SK-N-SH (cell line): ENCODE results near the gene GNL3L. TPM values are rescaled to one million over a fixed set of nuclear protein-coding genes. Genes with fewer than 3 reads are reported as not detected.
"Not testable (repeated sequence)": the region's sequence is repeated elsewhere in the genome, so short reads cannot be mapped to it uniquely, and the experiment has no call there.

Experiments
- CTCF ChIA-PET: fragments of 300-600, 350-600 bp; formaldehyde crosslinking; extraction: SDS; loops from one replicate; lab custom pipeline; 2021; lab: Yijun Ruan, JAX
- POLR2A ChIA-PET: fragments of 350-600 bp; sonication (Branson Sonifier 250); formaldehyde crosslinking; extraction: SDS; loops from one replicate; lab custom pipeline; 2020; ENCODE audit warnings: antibody characterized with exemption, inconsistent platforms; lab: Yijun Ruan, JAX
- DNase-seq: peaks from one replicate; pipeline ENCODE4 v3.0.0; 2012
- H2AFZ ChIP-seq: fragments of 200-600 bp; sonication (generic); 2 replicates; pipeline ENCODE4 v1.8.1; 2016; ENCODE audit warnings: antibody characterized with exemption, mild to moderate bottlenecking, low read depth
- H3F3A ChIP-seq: fragments of 200-600 bp; sonication (generic); replicated peaks from 2 replicates; pipeline ENCODE3; 2016; ENCODE audit warnings: antibody characterized with exemption, mild to moderate bottlenecking; ENCODE audit not compliant: insufficient read depth
- H3K27ac ChIP-seq, 2 experiments: fragments of 200-500 bp in 1 of 2; fragments of 200-600 bp in 1 of 2; sonication (Bioruptor generic) in 1 of 2; sonication (generic), shearing (Covaris generic) in 1 of 2; 2 replicates each; pipeline versions ENCODE4 v1.5.1 to v1.6.1; 2014 to 2016; ENCODE audit warnings: low read depth in 2 of 2, inconsistent platforms in 1 of 2, low read length in 1 of 2, mild to moderate bottlenecking in 1 of 2, mixed read lengths in 1 of 2
- H3K27me3 ChIP-seq: fragments of 200-600 bp; sonication (generic), shearing (Covaris generic); 2 replicates; pipeline ENCODE4 v1.6.1; 2016; ENCODE audit warnings: mixed run types; ENCODE audit not compliant: insufficient read depth
- H3K36me3 ChIP-seq, 2 experiments: fragments of 200-500 bp in 1 of 2; fragments of 200-600 bp in 1 of 2; sonication (Bioruptor generic) in 1 of 2; sonication (generic) in 1 of 2; replicated peaks in 1 of 2; 2 replicates each; pipeline versions ENCODE3 to v1.5.1; 2014 to 2016; ENCODE audit warnings: low read length in 1 of 2, mild to moderate bottlenecking in 1 of 2; ENCODE audit not compliant: insufficient read depth in 2 of 2, control insufficient read depth in 1 of 2
- H3K4me1 ChIP-seq, 2 experiments: fragments of 200-500 bp in 1 of 2; fragments of 200-600 bp in 1 of 2; sonication (Bioruptor generic) in 1 of 2; sonication (generic), shearing (Covaris generic) in 1 of 2; 2 replicates each; pipeline versions ENCODE4 v1.5.1 to v1.6.1; 2014 to 2016; ENCODE audit warnings: low read depth in 1 of 2, low read length in 1 of 2, mixed run types in 1 of 2; ENCODE audit not compliant: insufficient read depth in 2 of 2, control insufficient read depth in 1 of 2
- H3K4me2 ChIP-seq: fragments of 200-600 bp; sonication (generic), shearing (Covaris generic); 2 replicates; pipeline ENCODE4 v1.6.1; 2017; ENCODE audit warnings: mixed run types
- H3K4me3 ChIP-seq, 2 experiments: fragments of 200-500 bp in 1 of 2; fragments of 200-600 bp in 1 of 2; sonication (Bioruptor generic) in 1 of 2; sonication (generic), shearing (Covaris generic) in 1 of 2; 2 replicates each; pipeline versions ENCODE4 v1.5.1 to v1.8.1; 2014 to 2016; ENCODE audit warnings: low read depth in 2 of 2, inconsistent platforms in 1 of 2, low read length in 1 of 2, mild to moderate bottlenecking in 1 of 2, mixed read lengths in 1 of 2, moderate library complexity in 1 of 2
- H3K79me2 ChIP-seq: fragments of 200-600 bp; sonication (generic); 2 replicates; pipeline ENCODE4 v1.8.1; 2017; ENCODE audit warnings: mild to moderate bottlenecking; ENCODE audit not compliant: insufficient read depth
- H3K9ac ChIP-seq: fragments of 200-600 bp; sonication (generic); 2 replicates; pipeline ENCODE4 v1.6.1; 2017; ENCODE audit warnings: mixed run types
- H3K9me2 ChIP-seq: fragments of 200-600 bp; sonication (generic); 2 replicates; pipeline ENCODE4 v1.6.1; 2017; ENCODE audit warnings: mixed run types
- H3K9me3 ChIP-seq: fragments of 200-600 bp; sonication (generic); 2 replicates; pipeline ENCODE4 v1.6.1; 2017; ENCODE audit warnings: mixed run types, mild to moderate bottlenecking, moderate library complexity
- H4K20me1 ChIP-seq: fragments of 200-600 bp; sonication (generic); 2 replicates; pipeline ENCODE4 v1.6.1; 2017; ENCODE audit warnings: mild to moderate bottlenecking, mixed run types; ENCODE audit not compliant: insufficient read depth
- FOSL2 ChIP-seq: IDR thresholded peaks from 2 replicates; pipeline ENCODE4 v1.4.0; 2012; ENCODE audit warnings: low read depth, mild to moderate bottlenecking, moderate library complexity, borderline replicate concordance
- MXI1 ChIP-seq: IDR thresholded peaks from 2 replicates; pipeline ENCODE4 v1.6.1; 2012; ENCODE audit warnings: mild to moderate bottlenecking, low read depth, low read length, improper control_type of control experiment
- RAD21 ChIP-seq: IDR thresholded peaks from 2 replicates; pipeline ENCODE4 v1.6.1; 2012; ENCODE audit warnings: mild to moderate bottlenecking, low read length
- REST ChIP-seq: IDR thresholded peaks from 2 replicates; pipeline ENCODE4 v1.6.1; 2012; ENCODE audit warnings: mild to moderate bottlenecking, low read depth, low read length, moderate library complexity
- RXRA ChIP-seq: IDR thresholded peaks from 2 replicates; pipeline ENCODE4 v1.4.0; 2012; ENCODE audit warnings: low read depth, mild to moderate bottlenecking, borderline replicate concordance
- TAF1 ChIP-seq: IDR thresholded peaks from 2 replicates; pipeline ENCODE4 v1.6.1; 2012; ENCODE audit warnings: low read depth, mild to moderate bottlenecking, low read length, moderate library complexity, borderline replicate concordance
- TCF12 ChIP-seq: IDR thresholded peaks from 2 replicates; pipeline ENCODE4 v1.4.0; 2012
- TEAD4 ChIP-seq: IDR thresholded peaks from 2 replicates; pipeline ENCODE4 v1.4.0; 2012; ENCODE audit warnings: mild to moderate bottlenecking, borderline replicate concordance; ENCODE audit not compliant: insufficient read depth
- USF2 ChIP-seq: fragments of 150-350 bp; IDR thresholded peaks from 2 replicates; pipeline ENCODE4 v1.6.1; 2017; ENCODE audit warnings: antibody characterized with exemption, low read length, low read depth, borderline replicate concordance
- YY1 ChIP-seq: IDR thresholded peaks from 2 replicates; pipeline ENCODE4 v1.4.0; 2012; ENCODE audit warnings: low read depth, mild to moderate bottlenecking
- WGBS: methylation state at CpG from one replicate; pipeline ENCODE4 v1.1.6; 2017; ENCODE audit warnings: low lambda C conversion rate; 5-methylcytosine and 5-hydroxymethylcytosine counted together
- polyA plus RNA-seq, 3 experiments: library from polyadenylated mRNA; depleted of rRNA; stranded (reverse); fragments of >200 nt; gene quantifications; 2 replicates each; pipeline ENCODE4 v1.2.3, GENCODE V29; 2012
- TF ChIP-seq, protein P1 (sequence below): IDR thresholded peaks from 2 replicates; pipeline ENCODE4 v1.4.0; 2012; ENCODE audit warnings: low read depth, borderline replicate concordance

Gene GNL3L
- polyA plus RNA-seq, 1 of the 3 experiments (the other 2 are of a cell fraction): 16.3 TPM

DNA sequence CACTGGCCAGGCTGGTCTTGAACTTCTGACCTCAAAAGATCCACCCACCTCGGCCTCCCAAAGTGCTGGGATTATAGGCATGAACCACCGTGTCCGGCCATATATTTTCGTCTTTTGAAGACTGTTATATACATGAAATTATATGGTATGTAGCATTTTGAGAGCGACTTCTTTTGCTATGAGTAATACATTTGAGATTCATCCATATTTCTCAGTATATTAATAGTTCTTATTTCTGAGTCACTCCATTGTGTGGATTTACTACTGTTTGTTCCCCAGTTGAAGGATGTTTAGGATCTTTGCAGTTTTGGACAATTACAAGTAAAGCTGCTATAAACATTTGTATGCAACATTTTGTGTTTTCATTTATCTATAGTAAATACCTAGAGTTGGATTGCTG, 34.9 kb downstream of the GNL3L start:
- no peaks in the 10 kb centered on the region for H3K79me2 ChIP-seq
- peaks cover 3% of the 10 kb centered on the region for H3F3A ChIP-seq
- no peaks in the 10 kb centered on the region for H3K9me2 ChIP-seq
- H2AFZ ChIP-seq: no peak overlapping the region
- H3K36me3 ChIP-seq: peaks cover 3 to 26% of the 10 kb centered on the region in 2 experiments
- no peak overlapping the region for H3K4me2 ChIP-seq
- TF ChIP-seq FOSL2: peak; percentile 38; the same call in 1 of the 2 replicates
- TF ChIP-seq, protein P1, sequence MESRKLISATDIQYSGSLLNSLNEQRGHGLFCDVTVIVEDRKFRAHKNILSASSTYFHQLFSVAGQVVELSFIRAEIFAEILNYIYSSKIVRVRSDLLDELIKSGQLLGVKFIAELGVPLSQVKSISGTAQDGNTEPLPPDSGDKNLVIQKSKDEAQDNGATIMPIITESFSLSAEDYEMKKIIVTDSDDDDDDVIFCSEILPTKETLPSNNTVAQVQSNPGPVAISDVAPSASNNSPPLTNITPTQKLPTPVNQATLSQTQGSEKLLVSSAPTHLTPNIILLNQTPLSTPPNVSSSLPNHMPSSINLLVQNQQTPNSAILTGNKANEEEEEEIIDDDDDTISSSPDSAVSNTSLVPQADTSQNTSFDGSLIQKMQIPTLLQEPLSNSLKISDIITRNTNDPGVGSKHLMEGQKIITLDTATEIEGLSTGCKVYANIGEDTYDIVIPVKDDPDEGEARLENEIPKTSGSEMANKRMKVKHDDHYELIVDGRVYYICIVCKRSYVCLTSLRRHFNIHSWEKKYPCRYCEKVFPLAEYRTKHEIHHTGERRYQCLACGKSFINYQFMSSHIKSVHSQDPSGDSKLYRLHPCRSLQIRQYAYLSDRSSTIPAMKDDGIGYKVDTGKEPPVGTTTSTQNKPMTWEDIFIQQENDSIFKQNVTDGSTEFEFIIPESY: no peak
- WGBS: 30% methylated on average over 5 of the region's 5 CpGs
- ChIA-PET CTCF (no interaction called here), POLR2A (no interaction called here)
- no peak for DNase-seq
- peak overlapping the region in 1 of 2 experiments; percentile 40; a peak in 1 of 4 replicates for H3K27ac ChIP-seq
- no peaks in the 10 kb centered on the region; the same call in 1 of the 2 replicates for H3K9me3 ChIP-seq
- H3K9ac ChIP-seq: no peak overlapping the region
- H4K20me1 ChIP-seq: no peaks in the 10 kb centered on the region
- no peaks in the 10 kb centered on the region for H3K4me1 ChIP-seq
- no peaks in the 10 kb centered on the region for H3K27me3 ChIP-seq
- no peak overlapping the region for H3K4me3 ChIP-seq

GRCh38 chrX:54570332-54570731, 40.3 kb downstream of the GNL3L start:
- no peak overlapping the region for H3K4me3 ChIP-seq
- peaks cover 0 to 31% of the 10 kb centered on the region in 2 experiments for H3K36me3 ChIP-seq
- H2AFZ ChIP-seq: no peak overlapping the region
- no peaks in the 10 kb centered on the region for H3K9me2 ChIP-seq
- H3K4me2 ChIP-seq: no peak overlapping the region
- DNase-seq: no peak
- CTCF ChIA-PET: no interaction called here
- H4K20me1 ChIP-seq: no peaks in the 10 kb centered on the region
- H3K27ac ChIP-seq: no peak overlapping the region
- H3K27me3 ChIP-seq: no peaks in the 10 kb centered on the region
- TF ChIP-seq REST (no peak), MXI1 (no peak), TCF12 (no peak), TEAD4 (no peak), USF2 (no peak), FOSL2 (no peak), RXRA (no peak), YY1 (no peak), TAF1 (no peak), RAD21 (no peak)
- POLR2A ChIA-PET: no interaction called here
- H3K9ac ChIP-seq: no peak overlapping the region
- no peaks in the 10 kb centered on the region for H3F3A ChIP-seq
- H3K4me1 ChIP-seq: no peaks in the 10 kb centered on the region
- no peaks in the 10 kb centered on the region; the same call in 1 of the 2 replicates for H3K9me3 ChIP-seq
- no peaks in the 10 kb centered on the region for H3K79me2 ChIP-seq

DNA sequence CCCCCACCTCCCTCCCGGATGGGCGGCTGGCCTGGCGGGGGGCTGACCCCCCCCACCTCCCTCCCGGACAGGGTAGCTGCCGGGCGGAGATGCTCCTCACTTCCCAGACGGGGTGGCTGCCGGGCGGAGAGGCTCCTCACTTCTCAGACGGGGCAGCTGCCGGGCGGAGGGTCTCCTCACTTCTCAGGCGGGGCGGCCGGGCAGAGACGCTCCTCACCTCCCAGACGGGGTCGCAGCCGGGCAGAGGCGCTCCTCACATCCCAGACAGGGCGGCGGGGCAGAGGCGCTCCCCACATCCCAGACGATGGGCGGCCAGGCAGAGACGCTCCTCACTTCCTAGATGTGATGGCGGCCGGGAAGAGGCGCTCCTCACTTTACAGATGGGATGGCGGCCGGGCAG, 42.6 kb downstream of the GNL3L start:
- DNase-seq, H3K4me2 ChIP-seq, H2AFZ ChIP-seq, H3K4me1 ChIP-seq, H3K9me2 ChIP-seq, POLR2A ChIA-PET, CTCF ChIA-PET, H3K27me3 ChIP-seq, H3K79me2 ChIP-seq, H4K20me1 ChIP-seq, H3F3A ChIP-seq, H3K9me3 ChIP-seq, H3K4me3 ChIP-seq, H3K27ac ChIP-seq, H3K9ac ChIP-seq: not testable (repeated sequence)
- H3K36me3 ChIP-seq: peaks cover 0 to 23% of the 10 kb centered on the region in 2 experiments
- WGBS: no CpG with 5 or more reads among the region's 31 CpGs
